Activated B cell treated with CpG ODN at 0.5 μM for 24 hours (primary cell): ENCODE measurements around the gene ERGIC3. TPM values are rescaled to one million over a fixed set of nuclear protein-coding genes. Genes with fewer than 3 reads are reported as not detected.

ENCODE experiments used
- ATAC-seq: fragments of 200-7000 bp; cut with Tn5 transposase; one replicate; pipeline ENCODE4 v1.10.0; 2021; ENCODE audit warnings: low read depth, mild to moderate bottlenecking, moderate library complexity
- CTCF ChIA-PET: fragments of 350-600 bp; sonication (Branson Sonifier 250); formaldehyde crosslinking; loops from one replicate; lab custom pipeline; 2021; ENCODE audit warnings: antibody characterized with exemption; lab: Charles Lee
- POLR2A ChIA-PET: fragments of 350-600 bp; sonication (Branson Sonifier 250); formaldehyde crosslinking; loops from one replicate; lab custom pipeline; 2021; ENCODE audit warnings: antibody characterized with exemption; lab: Charles Lee
- DNase-seq: peaks from one replicate; pipeline ENCODE4 v3.0.0; 2022
- H3K27ac Mint-ChIP-seq: one replicate; pipeline ENCODE4 v1.8.0; 2020; ENCODE audit warnings: mixed read lengths
- H3K27me3 Mint-ChIP-seq: one replicate; pipeline ENCODE4 v1.8.0; 2021; ENCODE audit warnings: mixed read lengths
- H3K36me3 Mint-ChIP-seq: one replicate; pipeline ENCODE4 v1.8.0; 2021; ENCODE audit warnings: low read depth, mixed read lengths
- H3K4me1 Mint-ChIP-seq: one replicate; pipeline ENCODE4 v1.8.0; 2021; ENCODE audit warnings: mixed read lengths
- H3K4me3 Mint-ChIP-seq: one replicate; pipeline ENCODE4 v1.8.0; 2020; ENCODE audit warnings: mild to moderate bottlenecking, mixed read lengths
- H3K9me3 Mint-ChIP-seq: one replicate; pipeline ENCODE4 v1.8.0; 2020; ENCODE audit warnings: mixed read lengths
- intact Hi-C: fragments of 100-400 bp; cut with micrococcal nuclease; formaldehyde crosslinking; loops from one replicate; pipeline ENCODE4 v1.15.1; 2024
- total RNA-seq: library from RNA; stranded (reverse); gene quantifications from 2 replicates; pipeline ENCODE4 v1.2.3, GENCODE V29; 2022
- TF ChIP-seq, protein P1 (sequence below): fragments of 200-600 bp; IDR thresholded peaks from one replicate; pipeline ENCODE4 v1.8.0; 2022; ENCODE audit warnings: antibody characterized with exemption, mild to moderate bottlenecking

ERGIC3 gene
- total RNA-seq, 1 donor from 2014 or later: 183 TPM

DNA sequence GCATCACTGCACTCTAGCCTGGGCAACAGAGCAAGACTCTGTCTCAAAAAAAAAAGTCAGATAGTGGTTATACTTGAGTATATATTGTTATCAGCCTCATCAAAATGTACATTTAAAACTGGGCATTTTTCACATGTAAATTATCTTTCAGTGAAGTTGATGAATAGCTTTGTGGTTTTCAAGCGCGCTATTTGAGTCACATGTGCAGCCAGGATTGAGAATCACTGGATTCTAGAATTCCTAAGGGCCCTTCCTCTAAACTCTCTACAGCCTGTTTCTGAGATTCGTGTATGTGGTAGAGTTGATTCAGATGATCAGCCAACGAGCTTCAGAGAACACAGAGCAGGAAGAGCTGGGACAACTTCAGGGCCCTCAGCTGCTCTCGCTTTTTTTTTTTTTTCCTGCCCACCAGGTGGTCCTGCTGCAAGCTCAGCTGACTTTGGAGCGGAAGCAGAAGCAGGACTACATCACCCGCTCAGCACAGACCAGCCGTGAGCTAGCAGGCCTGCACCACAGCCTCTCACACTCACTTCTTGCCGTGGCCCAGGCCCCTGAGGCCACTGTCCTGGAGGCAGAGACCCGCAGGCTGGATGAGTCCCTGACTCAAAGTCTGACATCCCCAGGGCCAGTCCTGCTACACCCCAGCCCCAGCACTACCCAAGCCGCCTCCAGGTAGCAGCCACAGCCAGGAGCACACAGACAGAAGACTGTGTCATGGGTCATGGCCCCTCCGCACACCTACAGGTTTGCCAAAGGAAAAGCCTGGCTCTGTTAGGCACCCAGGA is 30.7 kb upstream of the ERGIC3 start:
- Mint-ChIP-seq H3K4me1 (peaks cover 38% of the 10 kb centered on the region), H3K36me3 (peaks cover 89% of the 10 kb centered on the region), H3K27me3 (no peaks in the 10 kb centered on the region), H3K27ac (no peak overlapping the region), H3K9me3 (no peaks in the 10 kb centered on the region), H3K4me3 (no peak overlapping the region)
- intact Hi-C loops: no loop called here
- no peak for DNase-seq
- TF ChIP-seq, protein P1, sequence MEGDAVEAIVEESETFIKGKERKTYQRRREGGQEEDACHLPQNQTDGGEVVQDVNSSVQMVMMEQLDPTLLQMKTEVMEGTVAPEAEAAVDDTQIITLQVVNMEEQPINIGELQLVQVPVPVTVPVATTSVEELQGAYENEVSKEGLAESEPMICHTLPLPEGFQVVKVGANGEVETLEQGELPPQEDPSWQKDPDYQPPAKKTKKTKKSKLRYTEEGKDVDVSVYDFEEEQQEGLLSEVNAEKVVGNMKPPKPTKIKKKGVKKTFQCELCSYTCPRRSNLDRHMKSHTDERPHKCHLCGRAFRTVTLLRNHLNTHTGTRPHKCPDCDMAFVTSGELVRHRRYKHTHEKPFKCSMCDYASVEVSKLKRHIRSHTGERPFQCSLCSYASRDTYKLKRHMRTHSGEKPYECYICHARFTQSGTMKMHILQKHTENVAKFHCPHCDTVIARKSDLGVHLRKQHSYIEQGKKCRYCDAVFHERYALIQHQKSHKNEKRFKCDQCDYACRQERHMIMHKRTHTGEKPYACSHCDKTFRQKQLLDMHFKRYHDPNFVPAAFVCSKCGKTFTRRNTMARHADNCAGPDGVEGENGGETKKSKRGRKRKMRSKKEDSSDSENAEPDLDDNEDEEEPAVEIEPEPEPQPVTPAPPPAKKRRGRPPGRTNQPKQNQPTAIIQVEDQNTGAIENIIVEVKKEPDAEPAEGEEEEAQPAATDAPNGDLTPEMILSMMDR: no peak
- no peak for ATAC-seq
- POLR2A ChIA-PET: interaction anchor here (1.0 kb wide), 1 partner anchor 8 kb away, joined by 3 read pairs; no protein-coding TSS in a partner anchor
- CTCF ChIA-PET: interaction anchor here (0.7 to 0.8 kb wide), 2 partner anchors 108 to 486 kb away, joined by 3 to 4 read pairs; no protein-coding TSS in a partner anchor

DNA sequence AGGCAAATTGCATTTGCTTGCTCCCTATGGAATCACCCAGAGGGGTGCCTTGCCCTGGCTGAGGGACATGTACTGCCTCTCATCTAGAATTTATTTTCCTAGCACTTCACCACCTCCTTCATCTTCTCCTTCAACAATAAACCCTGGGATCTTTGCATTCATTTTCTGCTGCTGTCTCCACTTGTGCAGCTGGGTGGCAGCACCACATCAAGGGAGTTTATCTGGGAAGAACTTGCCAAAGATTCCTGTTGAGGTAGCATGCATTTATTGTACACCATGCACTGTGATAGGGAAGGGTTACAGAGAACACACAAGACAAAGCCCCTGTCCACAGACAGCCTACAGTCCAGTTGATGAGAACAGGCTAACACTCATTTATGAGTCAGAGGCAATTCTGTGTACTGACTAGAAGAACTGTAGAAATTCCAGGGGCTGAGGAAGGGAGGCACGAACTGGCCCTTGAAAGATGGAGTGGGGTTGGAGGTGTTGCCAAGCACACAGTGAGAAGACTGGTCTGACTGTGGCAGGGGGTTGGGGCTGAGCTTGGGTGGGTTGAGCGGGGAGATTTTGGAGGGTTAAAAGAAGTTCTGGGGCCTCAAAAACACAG is 30.0 kb upstream of the ERGIC3 start:
- intact Hi-C loops: no loop called here
- H3K36me3 Mint-ChIP-seq: peaks cover 86% of the 10 kb centered on the region
- TF ChIP-seq, protein P1: no peak

DNA sequence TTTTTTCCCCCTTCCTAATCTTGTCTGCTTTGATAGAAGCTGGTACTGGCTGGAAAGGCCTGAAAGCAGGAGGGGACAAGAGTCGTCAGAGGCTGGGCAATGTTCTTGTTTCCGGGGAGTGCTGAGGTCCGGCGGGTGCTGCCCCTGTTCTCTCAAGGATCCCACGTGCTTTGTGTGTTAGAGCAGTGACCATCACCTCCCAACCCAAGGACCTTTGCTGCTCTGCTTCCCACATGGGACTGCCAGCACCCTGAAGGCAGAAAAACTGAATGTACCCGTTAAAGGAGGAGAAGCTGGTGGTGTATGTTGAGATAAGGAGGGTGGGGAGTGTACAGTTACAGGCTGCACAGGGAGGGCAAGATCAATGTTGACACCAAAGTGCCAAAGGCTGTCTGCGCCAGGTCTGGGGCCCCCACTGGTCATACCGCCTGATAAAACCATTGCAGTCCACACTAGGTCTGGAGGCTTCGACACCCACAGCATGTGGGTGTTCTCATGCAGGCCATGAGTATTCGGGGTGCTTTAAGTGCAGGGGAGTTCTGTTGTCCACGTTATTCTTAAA is 27.4 kb upstream of the ERGIC3 start:
- CTCF ChIA-PET: no interaction called here
- Mint-ChIP-seq H3K36me3 (peaks cover 65% of the 10 kb centered on the region), H3K27ac (peak overlapping the region; percentile 21), H3K4me3 (no peak overlapping the region), H3K9me3 (no peaks in the 10 kb centered on the region), H3K27me3 (no peaks in the 10 kb centered on the region), H3K4me1 (peaks cover 5% of the 10 kb centered on the region)
- DNase-seq (no peak), ATAC-seq (no peak)
- POLR2A ChIA-PET: no interaction called here
- intact Hi-C loops: no loop called here
- TF ChIP-seq, protein P1: no peak

More for the DNA sequence above, 30.0 kb upstream of the ERGIC3 start:
- ATAC-seq (no peak), DNase-seq (no peak)
- Mint-ChIP-seq H3K27ac (no peak overlapping the region), H3K4me1 (peaks cover 31% of the 10 kb centered on the region), H3K9me3 (no peaks in the 10 kb centered on the region), H3K4me3 (no peak overlapping the region), H3K27me3 (no peaks in the 10 kb centered on the region)
- CTCF ChIA-PET: no interaction called here
- POLR2A ChIA-PET: no interaction called here

GRCh38 chr20:35515341-35515740 is 26.5 kb upstream of the ERGIC3 start:
- TF ChIP-seq, protein P1: no peak
- Mint-ChIP-seq H3K4me3 (no peak overlapping the region), H3K4me1 (no peaks in the 10 kb centered on the region), H3K9me3 (no peaks in the 10 kb centered on the region), H3K36me3 (peaks cover 57% of the 10 kb centered on the region), H3K27ac (no peak overlapping the region), H3K27me3 (no peaks in the 10 kb centered on the region)
- ChIA-PET CTCF (interaction anchor here (0.5 kb wide), 1 partner anchor 49 kb away, joined by 3 read pairs; no protein-coding TSS in a partner anchor), POLR2A (no interaction called here)
- intact Hi-C loops: no loop called here
- ATAC-seq: no peak
- no peak for DNase-seq
